Fibroblast of the aortic adventitia (primary cell): ENCODE measurements around the gene HMGB2. TPM values are rescaled to one million over a fixed set of nuclear protein-coding genes. Genes with fewer than 3 reads are reported as not detected.

Source experiments
- DNase-seq: peaks from one replicate; pipeline ENCODE4 v3.0.0-alpha.2; 2010; ENCODE audit warnings: low read depth
- H3K4me3 ChIP-seq: 2 replicates; pipeline ENCODE4 v1.5.1; 2011; ENCODE audit warnings: low read depth, mild to moderate bottlenecking, control low read depth, low read length, moderate library complexity
- CTCF ChIP-seq: IDR thresholded peaks from 2 replicates; pipeline ENCODE4 v1.5.1; 2011; ENCODE audit warnings: mild to moderate bottlenecking, low read length, control low read depth, inconsistent platforms; ENCODE audit not compliant: insufficient read depth
- total RNA-seq: library from RNA; depleted of rRNA; stranded (reverse); fragments of >200 nt; gene quantifications from 2 replicates; pipeline ENCODE4 v1.2.3, GENCODE V29; 2012; ENCODE audit warnings: low replicate concordance

HMGB2 gene
- total RNA-seq, 1 donor = 113 TPM

- peak; percentile 78 for DNase-seq
- TF ChIP-seq CTCF = no peak
These were observed 37.4 kb upstream of the HMGB2 start for GRCh38 chr4:173371292-173372192.

GRCh38 chr4:173370477-173371291, 36.5 kb upstream of the HMGB2 start, which contains the start of gene SAP30:
SAP30 (plus strand) TSS chr4:173370954; CDS start chr4:173371183, 229 bp downstream.
- TF ChIP-seq CTCF = no peak
- peak; percentile 99 for DNase-seq
- H3K4me3 ChIP-seq = peak within 1 kb of the TSS; percentile 89

More at GRCh38 chr4:173371292-173372192, 37.4 kb upstream of the HMGB2 start:
- H3K4me3 ChIP-seq = peak overlapping the region; percentile 89

- TF ChIP-seq CTCF = no peak
- DNase-seq = no peak
- peak overlapping the region; percentile 79 for H3K4me3 ChIP-seq
These were observed 35.9 kb upstream of the HMGB2 start for GRCh38 chr4:173370130-173370476.

GRCh38 chr4:173367946-173368345, 33.8 kb upstream of the HMGB2 start:
- no peak for TF ChIP-seq CTCF
- H3K4me3 ChIP-seq = no peak overlapping the region
- DNase-seq = peak; percentile 60

GRCh38 chr4:173367285-173367684, 33.1 kb upstream of the HMGB2 start:
- no peak for TF ChIP-seq CTCF
- DNase-seq = peak; percentile 37
- no peak overlapping the region for H3K4me3 ChIP-seq

GRCh38 chr4:173365359-173365996, 31.3 kb upstream of the HMGB2 start:
- no peak for TF ChIP-seq CTCF
- H3K4me3 ChIP-seq = no peak overlapping the region
- DNase-seq = no peak
